HG03064 (cell line): ENCODE measurements around the gene ATP2C1.
A peak's percentile ranks its signal among the peaks of the same experiment; 100 is the strongest.
"Not testable (repeated sequence)": the region's sequence is repeated elsewhere in the genome, so short reads cannot be mapped to it uniquely, and the experiment has no call there.

Experiments
- ATAC-seq: cut with Tn5 transposase; IDR thresholded peaks from one replicate; pipeline ENCODE4 v1.9.1; 2021; ENCODE audit warnings: low read depth; ENCODE audit not compliant: unreplicated experiment

ATP2C1 gene

GRCh38 chr3:130972592-130972991 is 78.7 kb downstream of the ATP2C1 start:
- not testable (repeated sequence) for ATAC-seq

DNA sequence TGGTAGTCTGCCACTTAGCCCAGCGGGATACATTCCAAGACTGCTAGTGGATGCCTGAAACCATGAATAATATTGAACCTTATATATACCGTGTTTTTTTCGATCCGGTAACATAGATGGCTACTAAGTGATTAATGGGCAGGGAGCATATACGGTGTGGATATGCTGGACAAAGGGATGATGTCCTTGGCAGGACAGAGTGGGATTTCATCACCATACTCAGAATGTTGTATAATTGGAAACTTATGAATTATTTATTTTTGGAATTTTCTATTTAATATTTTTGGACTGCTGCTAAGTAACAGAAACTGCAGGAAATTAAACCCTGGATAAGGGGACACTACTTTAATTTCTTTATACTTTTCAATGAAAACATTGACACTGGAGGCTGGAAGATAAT is 79.5 kb downstream of the ATP2C1 start:
- ATAC-seq: no peak

- ATAC-seq: no peak
These were observed 80.3 kb downstream of the ATP2C1 start for GRCh38 chr3:130974201-130974600.

DNA sequence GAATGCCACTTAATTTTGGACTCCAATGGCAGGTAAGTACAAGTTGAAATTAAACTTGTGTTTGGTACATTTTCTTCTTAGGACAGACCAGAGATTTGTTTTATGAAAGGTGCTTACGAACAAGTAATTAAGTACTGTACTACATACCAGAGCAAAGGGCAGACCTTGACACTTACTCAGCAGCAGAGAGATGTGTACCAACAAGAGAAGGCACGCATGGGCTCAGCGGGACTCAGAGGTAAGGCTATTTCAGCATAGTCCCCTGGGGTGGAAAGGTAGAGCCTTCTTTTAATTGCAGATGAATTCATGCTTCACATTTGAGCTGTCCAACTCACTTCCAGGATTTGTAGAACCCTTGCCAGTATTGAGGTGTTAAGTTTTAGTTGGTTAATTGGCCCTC is 81.4 kb downstream of the ATP2C1 start:
- no peak for ATAC-seq

GRCh38 chr3:130976706-130977105 is 82.8 kb downstream of the ATP2C1 start:
- ATAC-seq: no peak

DNA sequence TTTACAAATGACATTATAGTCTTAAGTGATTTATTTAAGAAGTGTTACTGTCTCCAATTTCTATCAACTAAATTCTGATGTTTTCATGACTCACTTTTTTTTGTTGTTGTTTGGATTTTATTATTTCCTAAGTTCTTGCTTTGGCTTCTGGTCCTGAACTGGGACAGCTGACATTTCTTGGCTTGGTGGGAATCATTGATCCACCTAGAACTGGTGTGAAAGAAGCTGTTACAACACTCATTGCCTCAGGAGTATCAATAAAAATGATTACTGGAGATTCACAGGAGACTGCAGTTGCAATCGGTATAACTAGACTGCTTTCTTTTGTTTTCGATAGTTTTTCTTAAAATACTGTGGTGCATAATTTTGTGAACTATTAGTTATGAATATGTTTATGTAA is 85.2 kb downstream of the ATP2C1 start:
- no peak for ATAC-seq

GRCh38 chr3:130981469-130981868 is 87.6 kb downstream of the ATP2C1 start:
- no peak for ATAC-seq

- no peak for ATAC-seq
These were observed 96.4 kb downstream of the ATP2C1 start for GRCh38 chr3:130990282-130990681.

DNA sequence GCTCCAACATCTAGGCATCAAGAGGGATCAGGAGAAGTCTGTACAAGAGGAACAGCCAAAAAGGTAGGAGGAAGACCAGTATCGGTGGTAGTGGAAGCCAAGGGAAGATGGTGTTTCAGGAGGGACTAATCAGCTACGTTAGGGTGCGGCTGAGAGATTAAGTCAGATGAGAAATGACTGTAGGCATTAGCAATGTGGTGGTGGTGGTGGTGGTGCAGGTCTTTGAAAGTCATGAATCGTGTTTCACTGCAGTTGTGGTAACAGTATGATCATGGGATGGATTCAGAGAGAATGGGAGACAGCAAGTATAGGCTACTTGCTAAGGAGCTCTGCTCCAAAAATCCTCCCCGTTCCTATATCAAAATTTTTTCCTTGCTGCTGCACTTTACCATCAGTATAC is 97.2 kb downstream of the ATP2C1 start:
- no peak for ATAC-seq

GRCh38 chr3:130992344-130992743 is 98.5 kb downstream of the ATP2C1 start:
- no peak for ATAC-seq

DNA sequence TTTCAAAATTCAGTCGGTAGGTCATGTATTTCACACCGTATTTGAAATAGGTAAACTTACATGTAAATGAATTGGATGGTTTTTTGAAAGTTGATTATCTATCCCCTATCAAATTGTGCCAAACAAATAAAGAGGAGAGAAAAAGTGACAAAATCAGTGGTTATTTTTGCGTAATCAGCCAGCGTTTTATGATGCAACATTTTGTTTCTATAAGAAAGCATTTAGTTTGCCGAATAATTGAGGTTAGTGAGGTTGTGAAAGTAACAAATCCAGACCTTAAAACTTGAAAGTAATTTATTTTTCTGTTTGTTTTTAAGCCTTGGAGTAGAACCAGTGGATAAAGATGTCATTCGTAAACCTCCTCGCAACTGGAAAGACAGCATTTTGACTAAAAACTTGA is 103.4 kb downstream of the ATP2C1 start:
- ATAC-seq: no peak

DNA sequence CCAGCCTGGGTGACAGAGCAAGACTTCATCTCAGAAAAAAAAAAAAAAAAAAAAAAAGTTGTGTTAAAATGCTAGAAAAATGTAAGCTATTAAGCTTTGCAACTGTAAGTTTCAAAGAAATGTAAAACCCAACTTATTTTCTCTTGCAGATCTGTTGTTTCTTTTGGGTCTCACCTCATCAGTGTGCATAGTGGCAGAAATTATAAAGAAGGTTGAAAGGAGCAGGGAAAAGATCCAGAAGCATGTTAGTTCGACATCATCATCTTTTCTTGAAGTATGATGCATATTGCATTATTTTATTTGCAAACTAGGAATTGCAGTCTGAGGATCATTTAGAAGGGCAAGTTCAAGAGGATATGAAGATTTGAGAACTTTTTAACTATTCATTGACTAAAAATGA is 107.2 kb downstream of the ATP2C1 start:
- ATAC-seq: no peak

DNA sequence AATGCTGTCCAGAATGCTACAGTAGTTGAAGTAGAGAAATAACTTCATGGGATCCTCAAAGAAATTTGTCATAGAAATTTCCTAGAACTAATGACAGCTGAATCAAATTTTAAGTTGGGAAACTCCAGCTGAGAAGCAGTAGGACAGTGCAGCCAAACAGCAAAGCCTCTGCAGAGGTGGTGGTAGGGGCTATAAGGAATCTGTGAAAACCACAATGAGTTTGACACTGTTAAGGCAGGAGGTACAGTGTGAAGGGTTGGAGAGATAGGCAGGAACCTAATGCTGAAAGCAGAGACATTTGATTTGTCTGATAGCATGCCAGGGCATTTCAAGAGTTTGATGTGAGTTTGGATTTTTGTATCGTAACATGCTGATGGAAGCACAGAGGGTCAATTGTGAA is 110.7 kb downstream of the ATP2C1 start:
- ATAC-seq: no peak

GRCh38 chr3:131007256-131007655 is 113.4 kb downstream of the ATP2C1 start:
- ATAC-seq: no peak

- ATAC-seq: no peak
These were observed 113.9 kb downstream of the ATP2C1 start for GRCh38 chr3:131007782-131008181.

DNA sequence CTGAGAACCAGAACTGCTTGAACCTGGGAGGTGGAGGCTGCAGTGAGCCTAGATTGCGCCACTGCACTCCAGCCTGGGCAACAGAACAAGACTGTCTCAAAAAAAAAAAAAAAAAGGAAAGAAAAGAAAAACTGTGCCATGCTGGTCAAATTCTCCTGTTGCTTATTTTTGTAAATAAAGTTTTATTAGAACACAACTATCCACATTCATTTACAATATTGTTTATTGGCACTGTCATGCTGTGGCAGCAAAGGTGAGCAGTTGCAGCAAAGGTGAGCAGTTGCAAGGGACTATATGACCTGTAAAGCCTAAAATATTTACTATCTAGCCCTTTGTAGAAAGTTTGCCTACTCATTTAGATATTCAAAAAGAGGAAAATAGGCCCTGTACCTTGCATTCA is 114.4 kb downstream of the ATP2C1 start:
- ATAC-seq: no peak

DNA sequence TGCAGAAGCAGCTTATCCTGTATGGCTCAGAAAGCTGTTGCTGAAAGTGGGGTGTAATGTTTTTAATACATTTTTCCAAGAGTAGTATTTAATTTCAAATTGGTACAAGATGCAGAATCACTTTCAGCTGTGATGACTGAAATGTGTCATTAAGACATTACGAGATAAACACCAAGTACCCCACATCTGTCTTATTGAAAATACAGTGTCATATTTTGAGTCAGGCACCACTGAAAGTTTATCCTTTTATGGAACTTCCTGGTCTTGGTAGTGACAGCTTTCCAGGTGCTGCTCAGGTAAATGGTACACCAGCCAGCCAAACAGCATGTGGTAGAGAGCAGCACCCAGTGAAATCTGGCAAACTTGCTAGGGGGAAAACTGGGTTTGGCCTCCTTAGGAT is 115.8 kb downstream of the ATP2C1 start:
- ATAC-seq: no peak

DNA sequence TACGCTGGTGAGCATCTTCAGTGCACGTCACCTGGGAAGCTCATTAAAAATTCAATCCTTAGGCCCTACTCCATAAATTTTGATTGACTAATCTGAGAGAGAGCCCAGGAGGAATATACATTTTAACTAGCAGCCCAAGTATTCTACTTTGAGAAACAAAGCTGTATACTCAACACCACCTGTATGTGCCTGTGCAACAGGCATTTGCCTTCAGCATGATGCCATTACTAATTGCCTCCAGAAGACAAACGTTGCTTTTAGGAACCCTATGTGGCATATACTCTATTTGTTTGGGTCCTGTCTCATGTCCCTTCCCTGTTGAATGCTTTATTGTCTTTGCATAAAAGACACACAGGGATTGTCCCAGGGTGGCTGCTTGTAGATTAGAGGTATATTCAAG is 125.1 kb downstream of the ATP2C1 start:
- ATAC-seq: no peak

DNA sequence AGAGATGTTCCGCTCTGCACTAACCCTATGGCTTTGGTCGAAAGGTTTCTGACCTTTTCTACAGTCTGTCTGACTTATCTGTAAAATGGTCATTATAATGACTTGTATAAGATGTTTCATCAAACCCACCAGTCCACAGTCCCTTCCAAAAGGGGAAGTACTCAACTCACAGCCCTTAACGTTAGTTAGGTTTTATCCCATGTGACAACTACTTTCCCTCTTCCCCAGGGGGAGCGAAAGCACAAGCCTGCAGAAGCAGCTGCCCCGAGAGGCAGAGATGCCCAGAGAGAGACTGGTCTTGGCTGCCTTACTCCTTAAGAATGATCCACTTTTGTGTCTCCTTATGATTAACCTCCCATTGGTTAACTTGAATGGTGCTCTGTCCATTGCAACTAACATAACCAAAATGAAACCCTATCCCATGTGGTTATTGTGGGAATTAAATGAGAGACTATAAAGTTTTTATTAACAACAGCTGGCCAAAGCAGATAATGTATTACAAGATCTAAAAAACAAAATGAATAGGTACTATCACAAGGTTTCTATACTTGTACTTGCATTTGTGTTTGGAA is 126.3 kb downstream of the ATP2C1 start:
- ATAC-seq: no peak

DNA sequence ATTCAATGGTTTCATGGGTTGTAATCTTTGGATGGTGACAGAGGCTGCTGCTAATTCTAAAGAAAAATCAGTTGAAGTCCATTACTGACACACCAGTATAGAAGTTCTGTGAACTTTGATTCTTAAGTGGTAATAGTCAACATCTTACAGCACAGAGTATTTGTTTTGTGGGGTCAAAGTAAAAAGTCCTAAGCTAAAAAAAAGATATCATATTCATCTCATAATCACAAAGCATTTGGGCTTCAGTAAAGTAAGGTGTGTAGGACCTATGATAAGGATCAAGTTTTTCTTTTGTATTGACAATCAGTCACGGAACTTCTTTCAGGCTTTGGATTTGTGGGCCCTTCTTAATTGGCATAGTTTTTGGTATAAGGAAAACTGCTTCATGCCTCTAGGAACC is 131.7 kb downstream of the ATP2C1 start:
- ATAC-seq: no peak

GRCh38 chr3:131026321-131027151 is 132.7 kb downstream of the ATP2C1 start, which contains the start of the genes ASTE1 and NEK11:
ASTE1 (minus strand) TSS chr3:131026825; CDS start chr3:131025306, 1,519 bp downstream.
NEK11 (plus strand) TSS chr3:131026877; CDS start chr3:131029709, 2,832 bp downstream.
- peak; percentile 98 for ATAC-seq

DNA sequence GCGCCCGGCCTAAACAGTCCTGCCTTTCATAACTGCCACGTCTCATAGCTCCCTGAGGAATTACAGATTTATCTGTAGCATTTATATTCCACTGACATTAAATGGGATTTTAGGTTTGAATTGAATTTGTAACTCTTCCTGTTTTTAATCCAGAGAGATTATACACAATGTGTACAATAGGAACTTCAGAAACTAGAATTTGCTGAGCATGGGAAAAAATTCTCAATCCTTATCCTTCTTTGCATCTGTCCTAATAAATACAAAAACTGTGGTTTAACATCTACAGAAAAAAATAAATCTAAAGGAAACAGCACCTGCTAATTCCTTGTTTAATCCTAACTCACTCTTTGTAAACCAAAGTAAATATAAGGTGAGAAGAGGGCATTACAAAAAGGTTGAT is 135.0 kb downstream of the ATP2C1 start:
- ATAC-seq: no peak
